Loucy (cell line): ENCODE data around the gene CELSR1.

Experiments used
- CTCF ChIP-seq: fragments of 200-600 bp; sonication (generic); conservative IDR thresholded peaks from 2 replicates; pipeline ENCODE4 v1.5.1; 2014; ENCODE audit warnings: mild to moderate bottlenecking, antibody characterized with exemption, low read length
- EZH2phosphoT487 ChIP-seq: fragments of 200-600 bp; IDR thresholded peaks from 2 replicates; pipeline ENCODE4 v1.6.1; 2018; ENCODE audit warnings: antibody characterized with exemption, mild to moderate bottlenecking, moderate library complexity, borderline replicate concordance

- TF ChIP-seq CTCF, result no peak
- TF ChIP-seq EZH2phosphoT487, result no peak
These were observed 36.5 kb upstream of the CELSR1 start for GRCh38 chr22:46573781-46574437.
